GM21515 (cell line): Measurements from ENCODE around the gene TEAD1.
A peak's percentile ranks its signal among the peaks of the same experiment; 100 is the strongest.

Experiments
- ATAC-seq: cut with Tn5 transposase; IDR thresholded peaks from one replicate; pipeline ENCODE4 v1.9.1; 2021; ENCODE audit not compliant: unreplicated experiment

The TEAD1 gene

GRCh38 chr11:12664385-12664784, 9.8 kb upstream of the TEAD1 start:
- ATAC-seq = no peak

- ATAC-seq = no peak
Observed at GRCh38 chr11:12666915-12667314, 7.3 kb upstream of the TEAD1 start.

- ATAC-seq = no peak
Observed at GRCh38 chr11:12667646-12668045, 6.6 kb upstream of the TEAD1 start.

- ATAC-seq = no peak
Observed at GRCh38 chr11:12668166-12668565, 6.1 kb upstream of the TEAD1 start.

DNA sequence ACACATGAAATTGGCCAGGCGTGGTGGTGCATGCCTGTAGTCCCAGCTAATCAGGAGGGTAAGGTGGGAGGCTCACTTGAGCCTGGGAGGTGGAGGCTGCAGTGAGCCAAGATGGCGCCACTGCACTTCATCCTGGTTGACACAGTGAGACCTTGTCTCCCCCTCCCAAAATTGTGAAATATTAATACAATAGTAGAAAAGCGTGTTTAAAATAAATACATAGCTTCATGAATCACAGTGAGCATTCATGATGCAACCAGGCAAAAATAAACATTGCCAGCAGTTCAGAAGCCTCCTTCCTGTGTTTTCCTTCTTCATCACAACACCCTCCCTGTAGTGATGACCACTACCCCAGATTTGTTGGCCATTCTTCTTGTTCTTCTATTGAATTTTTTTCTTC, 4.3 kb upstream of the TEAD1 start:
- no peak for ATAC-seq

- no peak for ATAC-seq
Observed at GRCh38 chr11:12671370-12671769, 2.9 kb upstream of the TEAD1 start.

DNA sequence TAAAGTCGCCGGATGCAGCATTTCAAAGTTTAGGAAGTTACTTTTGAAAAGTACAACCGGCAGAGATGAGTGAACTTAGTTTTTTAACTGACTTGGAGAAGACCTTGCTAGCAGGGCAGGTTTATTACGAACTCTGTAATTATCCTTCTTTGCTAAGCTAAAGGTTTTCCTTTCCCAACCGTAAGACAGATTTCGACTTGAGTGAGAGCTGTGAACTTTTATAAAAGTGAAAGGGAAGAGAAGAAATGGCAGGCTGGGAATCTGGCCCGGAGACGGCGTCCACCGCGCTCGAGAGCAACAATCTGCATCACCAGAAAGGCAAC, 659 bp upstream of the TEAD1 start:
- no peak for ATAC-seq

DNA sequence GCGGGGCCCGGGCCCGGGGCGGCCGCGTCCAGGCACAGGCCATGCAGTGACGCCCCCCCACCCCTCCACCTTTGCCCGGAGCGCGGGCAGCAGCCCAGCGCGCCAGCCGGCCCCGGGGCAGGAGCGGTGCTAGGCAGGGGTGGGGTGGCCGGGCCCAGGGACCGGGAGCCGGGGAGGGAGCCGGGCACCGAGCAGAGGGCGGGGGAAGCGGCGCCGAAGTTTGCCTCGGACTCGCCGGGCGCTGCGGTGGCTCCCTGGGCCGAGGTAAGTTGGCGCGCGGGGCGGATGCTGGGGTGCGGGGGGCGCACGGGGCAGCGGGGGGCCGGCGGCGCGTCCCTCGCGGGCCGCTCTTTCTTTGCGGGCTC, 332 bp downstream of the TEAD1 start:
- peak; percentile 23 for ATAC-seq

GRCh38 chr11:12674936-12675696, 895 bp downstream of the TEAD1 start:
- ATAC-seq = no peak

DNA sequence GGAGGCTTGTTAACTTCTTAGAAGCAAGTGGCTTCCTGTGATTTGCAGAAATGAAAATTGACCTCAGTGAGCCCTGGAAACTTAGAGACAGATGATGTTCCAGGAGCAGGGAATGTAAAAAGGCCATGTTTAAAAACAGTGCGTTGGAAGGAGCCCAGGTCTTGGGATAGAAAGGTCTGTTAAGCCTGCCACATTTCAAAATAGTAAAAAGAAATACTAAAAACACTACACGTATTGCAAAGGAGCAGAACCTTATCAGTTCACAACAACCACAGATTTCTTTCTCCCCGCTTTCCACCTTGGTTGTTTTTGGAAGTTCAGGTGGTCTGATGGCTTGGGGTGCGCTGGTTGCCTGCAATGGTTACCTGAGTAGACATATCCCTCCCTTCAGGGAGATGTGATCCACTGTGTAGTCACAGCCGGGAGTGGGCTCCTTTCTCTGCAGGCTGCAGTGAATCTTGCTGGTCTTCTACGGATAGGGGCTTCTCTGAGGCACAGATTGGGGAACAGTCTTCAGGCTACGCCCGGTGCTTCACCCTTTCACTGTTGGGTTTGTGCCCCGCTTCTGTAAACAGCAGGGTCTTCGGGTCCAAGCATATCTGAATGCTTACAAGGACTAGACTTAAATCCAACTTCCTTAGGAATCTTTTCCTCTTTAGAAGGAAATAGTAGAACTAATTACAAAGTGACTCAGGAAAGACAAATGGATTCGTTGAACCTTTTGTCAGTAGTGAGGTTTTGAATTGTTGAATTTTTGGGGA, 1.9 kb downstream of the TEAD1 start:
- no peak for ATAC-seq

- ATAC-seq = no peak
Observed at GRCh38 chr11:12677131-12677530, 2.9 kb downstream of the TEAD1 start.

GRCh38 chr11:12678092-12678491, 3.9 kb downstream of the TEAD1 start:
- no peak for ATAC-seq

- no peak for ATAC-seq
Observed at GRCh38 chr11:12678991-12679390, 4.8 kb downstream of the TEAD1 start.

DNA sequence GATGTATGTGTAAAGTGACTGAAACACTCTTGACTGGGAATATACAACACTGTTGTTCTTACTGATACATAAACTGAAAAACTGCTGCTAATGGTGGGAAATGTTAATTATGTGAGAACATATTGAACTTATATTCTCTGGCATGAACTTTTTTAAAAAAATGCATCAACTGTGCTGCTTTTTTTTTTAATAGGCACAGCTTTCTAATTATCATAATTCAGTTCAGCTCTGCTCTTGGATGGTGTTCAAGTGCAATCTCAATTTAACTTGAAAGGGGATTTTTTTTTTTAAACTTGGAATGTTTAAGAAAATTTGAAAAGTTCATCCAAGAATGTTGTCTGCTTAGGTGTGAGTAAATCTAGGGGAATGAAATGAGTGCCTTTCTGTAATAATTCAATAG, 5.2 kb downstream of the TEAD1 start:
- ATAC-seq = no peak

GRCh38 chr11:12680246-12680939, 6.2 kb downstream of the TEAD1 start:
- ATAC-seq = no peak

DNA sequence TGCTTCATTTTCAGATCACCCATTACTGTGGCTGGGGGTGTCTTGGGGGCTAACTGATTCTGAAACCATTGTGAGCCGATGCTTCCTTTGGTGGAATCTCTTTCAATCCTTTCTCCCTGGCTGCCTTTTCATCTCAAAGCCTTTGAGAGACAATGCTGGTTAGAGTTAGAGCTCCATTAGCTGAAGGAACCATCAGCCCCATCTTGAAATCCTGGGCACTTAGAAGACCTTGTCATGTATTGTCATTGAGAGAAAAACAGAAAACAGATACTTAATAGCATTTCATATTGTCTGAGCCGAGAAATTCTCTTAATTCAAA, 6.7 kb downstream of the TEAD1 start:
- no peak for ATAC-seq

DNA sequence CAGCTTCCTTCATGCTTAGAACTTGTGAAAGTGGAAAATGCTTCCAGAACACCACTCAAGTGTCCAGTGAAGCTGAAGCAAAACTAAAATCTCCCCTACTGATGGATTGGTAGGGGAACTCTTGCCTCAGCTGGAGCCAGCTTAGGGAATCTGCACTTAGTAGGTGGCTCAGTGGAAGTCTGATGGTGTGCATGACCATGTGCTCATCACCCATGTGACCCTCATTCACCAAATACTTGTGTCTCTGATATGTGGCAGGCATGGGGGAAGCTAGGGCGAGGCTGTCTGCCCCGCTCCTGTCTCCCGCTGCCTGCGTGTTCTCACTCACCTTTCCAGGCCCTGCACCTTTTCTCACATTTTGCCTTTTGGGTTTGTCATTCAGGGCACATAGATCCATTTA, 7.2 kb downstream of the TEAD1 start:
- ATAC-seq = no peak

DNA sequence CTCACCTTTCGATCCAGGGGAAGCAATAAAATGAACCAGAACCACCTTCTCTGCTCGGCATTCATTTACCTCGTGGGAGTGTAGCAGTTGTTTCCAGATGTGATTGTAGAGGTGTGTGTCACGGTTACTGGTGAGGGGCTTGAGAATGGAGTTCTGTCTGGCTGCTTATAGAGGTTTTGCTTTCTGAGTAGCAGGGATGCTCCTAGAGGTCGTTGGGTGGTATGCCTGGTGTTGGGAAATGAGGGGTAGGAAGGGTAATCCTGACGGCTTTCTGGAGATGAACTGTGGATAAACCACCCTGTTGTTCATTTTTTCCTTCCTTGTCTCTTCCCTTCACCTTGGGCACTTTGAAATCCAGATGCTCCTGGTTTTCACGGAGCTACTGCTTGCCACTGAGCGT, 8.1 kb downstream of the TEAD1 start:
- ATAC-seq = no peak

- no peak for ATAC-seq
Observed at GRCh38 chr11:12682737-12683500, 8.7 kb downstream of the TEAD1 start.

- no peak for ATAC-seq
Observed at GRCh38 chr11:12683874-12684273, 9.7 kb downstream of the TEAD1 start.

- no peak for ATAC-seq
Observed at GRCh38 chr11:12684315-12684714, 10.1 kb downstream of the TEAD1 start.

DNA sequence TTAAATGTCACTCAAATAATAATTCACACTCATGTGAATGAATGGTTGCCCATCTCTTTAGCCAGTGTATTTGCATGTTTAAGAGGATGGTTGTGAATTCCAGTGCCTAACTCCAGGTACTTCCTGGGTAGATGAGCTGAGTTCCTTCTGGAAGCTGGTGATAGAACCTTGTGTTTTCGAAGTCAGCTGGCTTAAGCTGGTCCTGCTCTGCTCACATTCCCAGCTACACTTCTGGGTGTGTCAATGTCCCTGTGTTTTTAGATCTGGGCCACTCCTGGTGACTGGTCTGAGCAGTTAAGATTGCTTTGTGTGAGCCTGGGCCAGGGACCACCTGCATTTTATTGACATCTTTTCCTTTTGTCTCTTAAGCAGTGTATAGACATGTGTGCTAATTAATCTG, 10.6 kb downstream of the TEAD1 start:
- ATAC-seq = no peak
